Neural cell (in vitro differentiated cells): ENCODE data around the gene ARNT2. TPM values are rescaled to one million over a fixed set of nuclear protein-coding genes. Genes with fewer than 3 reads are reported as not detected.

Experiments used
- H2AFZ ChIP-seq: fragments of 200-600, 300-800 bp; sonication (generic), shearing (Covaris generic); 2 replicates; pipeline ENCODE4 v1.6.0; 2014; ENCODE audit warnings: low read depth, mild to moderate bottlenecking, antibody characterized with exemption, low read length, moderate library complexity
- H3F3A ChIP-seq: fragments of 200-600 bp; shearing (Covaris generic); 2 replicates; pipeline ENCODE4 v1.6.1; 2016; ENCODE audit warnings: mild to moderate bottlenecking, moderate library complexity, mixed read lengths, antibody characterized with exemption, low read length; ENCODE audit not compliant: insufficient read depth, poor library complexity, severe bottlenecking
- H3K27ac ChIP-seq: fragments of 200-600, 300-800 bp; sonication (generic), shearing (Covaris generic); 2 replicates; pipeline ENCODE4 v1.5.1; 2014; ENCODE audit warnings: mild to moderate bottlenecking, low read length, moderate library complexity
- H3K27me3 ChIP-seq: fragments of 300-800, 200-600 bp; sonication (generic), shearing (Covaris generic); 2 replicates; pipeline ENCODE4 v1.6.0; 2014; ENCODE audit warnings: mild to moderate bottlenecking, low read depth, low read length, moderate library complexity; ENCODE audit not compliant: insufficient read depth
- H3K36me3 ChIP-seq: fragments of 300-800, 200-600 bp; sonication (generic), shearing (Covaris generic); 2 replicates; pipeline ENCODE4 v1.5.1; 2014; ENCODE audit warnings: mild to moderate bottlenecking, antibody characterized with exemption, low read length, moderate library complexity; ENCODE audit not compliant: insufficient read depth
- H3K4me2 ChIP-seq: fragments of 300-800, 200-600 bp; sonication (generic), shearing (Covaris generic); 2 replicates; pipeline ENCODE4 v1.6.0; 2014; ENCODE audit warnings: mild to moderate bottlenecking, low read length
- H3K4me3 ChIP-seq: fragments of 300-800, 200-600 bp; sonication (generic), shearing (Covaris generic); 2 replicates; pipeline ENCODE4 v1.5.1; 2014; ENCODE audit warnings: mild to moderate bottlenecking, low read length, moderate library complexity
- H3K79me2 ChIP-seq: fragments of 200-600 bp; shearing (Covaris generic); replicated peaks from 2 replicates; pipeline ENCODE4 v1.6.0; 2014; ENCODE audit warnings: mild to moderate bottlenecking, low read length, moderate library complexity; ENCODE audit not compliant: insufficient read depth
- H3K9ac ChIP-seq: fragments of 300-800, 200-600 bp; sonication (generic), shearing (Covaris generic); 2 replicates; pipeline ENCODE4 v1.6.1; 2016; ENCODE audit warnings: mild to moderate bottlenecking, low read length, mixed read lengths
- H3K9me2 ChIP-seq: fragments of 200-600 bp; shearing (Covaris generic); 2 replicates; pipeline ENCODE4 v1.6.1; 2016; ENCODE audit warnings: mild to moderate bottlenecking, low read length, mixed read lengths; ENCODE audit not compliant: insufficient read depth
- H3K9me3 ChIP-seq: fragments of 200-600, 300-800 bp; sonication (generic), shearing (Covaris generic); 2 replicates; pipeline ENCODE4 v1.6.1; 2016; ENCODE audit warnings: mild to moderate bottlenecking, mixed run types, low read length, moderate library complexity, mixed read lengths
- H4K20me1 ChIP-seq: fragments of 200-600 bp; shearing (Covaris generic); 2 replicates; pipeline ENCODE4 v1.6.1; 2016; ENCODE audit warnings: mild to moderate bottlenecking, mixed run types; ENCODE audit not compliant: insufficient read depth
- CTCF ChIP-seq: fragments of 450-650 bp; IDR thresholded peaks from 2 replicates; pipeline ENCODE4 v1.5.1; 2014; ENCODE audit warnings: antibody characterized with exemption, mild to moderate bottlenecking, moderate library complexity; ENCODE audit not compliant: poor library complexity, severe bottlenecking
- EP300 ChIP-seq: fragments of 450-650 bp; conservative IDR thresholded peaks from 2 replicates; pipeline ENCODE4 v1.6.1; 2014; ENCODE audit warnings: antibody characterized with exemption, mild to moderate bottlenecking, moderate library complexity; ENCODE audit not compliant: poor library complexity, severe bottlenecking
- EZH2 ChIP-seq: fragments of 200-600, 300-800 bp; shearing (Covaris generic), sonication (generic); IDR thresholded peaks from 2 replicates; pipeline ENCODE4 v1.6.1; 2014; ENCODE audit warnings: antibody characterized with exemption, low read length, borderline replicate concordance, mild to moderate bottlenecking; ENCODE audit not compliant: insufficient read depth, poor library complexity, severe bottlenecking
- MXI1 ChIP-seq: fragments of 450-650 bp; conservative IDR thresholded peaks from 2 replicates; pipeline ENCODE4 v1.6.1; 2014; ENCODE audit warnings: antibody characterized with exemption, mild to moderate bottlenecking; ENCODE audit not compliant: poor library complexity, severe bottlenecking
- POLR2AphosphoS5 ChIP-seq: IDR thresholded peaks from 2 replicates; pipeline ENCODE4 v1.6.1; 2012
- RAD21 ChIP-seq: fragments of 450-650 bp; conservative IDR thresholded peaks from 2 replicates; pipeline ENCODE4 v1.6.1; 2014; ENCODE audit warnings: antibody characterized with exemption, mild to moderate bottlenecking, moderate library complexity
- REST ChIP-seq: IDR thresholded peaks from 2 replicates; pipeline ENCODE4 v1.6.1; 2012; ENCODE audit warnings: borderline replicate concordance
- SMC3 ChIP-seq: fragments of 450-650 bp; conservative IDR thresholded peaks from 2 replicates; pipeline ENCODE4 v1.6.1; 2014; ENCODE audit warnings: antibody characterized with exemption, mild to moderate bottlenecking, moderate library complexity; ENCODE audit not compliant: poor library complexity
- TAF1 ChIP-seq: IDR thresholded peaks from 2 replicates; pipeline ENCODE4 v1.6.1; 2012; ENCODE audit warnings: low read depth
- polyA plus RNA-seq: library from polyadenylated mRNA; depleted of rRNA; stranded (reverse); fragments of >200 nt; gene quantifications from 2 replicates; pipeline ENCODE4 v1.2.3, GENCODE V29; 2014

Gene ARNT2
- polyA plus RNA-seq, 1 donor from 2014 or later = 41.2 TPM

GRCh38 chr15:80517290-80517689 is 113.1 kb downstream of the ARNT2 start:
- H3K36me3 ChIP-seq = peaks cover 13% of the 10 kb centered on the region
- no peak overlapping the region for H3K9ac ChIP-seq
- no peaks in the 10 kb centered on the region for H3K9me2 ChIP-seq
- no peak overlapping the region for H3K4me2 ChIP-seq
- H2AFZ ChIP-seq = no peak overlapping the region
- H3K27ac ChIP-seq = no peak overlapping the region
- TF ChIP-seq TAF1 = no peak
- TF ChIP-seq EZH2 = no peak
- TF ChIP-seq CTCF = no peak
- no peak for TF ChIP-seq SMC3
- TF ChIP-seq RAD21 = no peak
- TF ChIP-seq REST = no peak
- TF ChIP-seq POLR2AphosphoS5 = no peak
- no peak for TF ChIP-seq MXI1
- no peak for TF ChIP-seq EP300
- H3K9me3 ChIP-seq = peaks cover 5% of the 10 kb centered on the region
- no peak overlapping the region for H3K4me3 ChIP-seq
- no peaks in the 10 kb centered on the region for H4K20me1 ChIP-seq
- no peaks in the 10 kb centered on the region for H3K79me2 ChIP-seq
- no peaks in the 10 kb centered on the region for H3F3A ChIP-seq
- H3K27me3 ChIP-seq = no peaks in the 10 kb centered on the region

GRCh38 chr15:80518522-80518921 is 114.3 kb downstream of the ARNT2 start:
- peaks cover 13% of the 10 kb centered on the region for H3K36me3 ChIP-seq
- no peaks in the 10 kb centered on the region for H4K20me1 ChIP-seq
- H3K9me2 ChIP-seq = no peaks in the 10 kb centered on the region
- H3K27ac ChIP-seq = no peak overlapping the region
- no peaks in the 10 kb centered on the region for H3K27me3 ChIP-seq
- H3K9me3 ChIP-seq = peaks cover 5% of the 10 kb centered on the region
- H3K4me2 ChIP-seq = no peak overlapping the region
- no peak overlapping the region for H3K9ac ChIP-seq
- no peaks in the 10 kb centered on the region for H3F3A ChIP-seq
- H2AFZ ChIP-seq = no peak overlapping the region
- TF ChIP-seq SMC3 (no peak), TAF1 (no peak), EP300 (no peak), MXI1 (no peak), CTCF (no peak), RAD21 (no peak), POLR2AphosphoS5 (no peak), EZH2 (no peak), REST (no peak)
- H3K4me3 ChIP-seq = no peak overlapping the region
- H3K79me2 ChIP-seq = no peaks in the 10 kb centered on the region
